Vagina (tissue), 2 donors: Measurements from ENCODE around the gene PNMA1. TPM values are rescaled to one million over a fixed set of nuclear protein-coding genes. Genes with fewer than 3 reads are reported as not detected.

ENCODE experiments used
- DNase-seq, 2 donors: peaks; one replicate each; pipeline ENCODE4 v3.0.0-alpha.2; 2017; ENCODE audit errors: extremely low spot score in 2 of 2
- H3K27ac ChIP-seq: fragments of 200-600 bp; sonication (generic); one replicate; pipeline ENCODE4 v1.5.1; 2019
- H3K27me3 ChIP-seq: fragments of 200-600 bp; sonication (generic); one replicate; pipeline ENCODE4 v1.5.1; 2019
- H3K36me3 ChIP-seq, 2 donors: fragments of 200-600 bp; sonication (generic); one replicate each; pipeline ENCODE4 v1.5.1; 2017 to 2019
- H3K4me1 ChIP-seq: fragments of 200-600 bp; sonication (generic); one replicate; pipeline ENCODE4 v1.5.1; 2019
- H3K4me3 ChIP-seq, 2 donors: fragments of 200-600 bp; sonication (generic); 1 replicate in 1 of 2; 2 replicates in 1 of 2; pipeline ENCODE4 v1.5.1; 2016 to 2019
- H3K9me3 ChIP-seq: fragments of 200-600 bp; sonication (generic); one replicate; pipeline ENCODE4 v1.5.1; 2019
- CTCF ChIP-seq, 3 experiments: fragments of 450-650 bp in 2 of 3; fragments of 200-600 bp in 1 of 3; sonication (generic) in 1 of 3; IDR thresholded peaks; one replicate each; pipeline ENCODE4 v1.5.1; 2017 to 2019; ENCODE audit warnings: antibody characterized with exemption in 3 of 3, mild to moderate bottlenecking in 2 of 3, moderate library complexity in 2 of 3
- POLR2A ChIP-seq, 2 donors: fragments of 450-650 bp; IDR thresholded peaks; one replicate each; pipeline ENCODE4 v1.6.1; 2017; ENCODE audit warnings: antibody characterized with exemption in 2 of 2, mild to moderate bottlenecking in 2 of 2, moderate library complexity in 2 of 2
- POLR2AphosphoS5 ChIP-seq, 2 donors: sonication (generic); formaldehyde crosslinking; IDR thresholded peaks; one replicate each; pipeline ENCODE4 v1.9.0; 2017; ENCODE audit warnings: antibody characterized with exemption in 2 of 2, mild to moderate bottlenecking in 2 of 2, low read depth in 1 of 2; ENCODE audit not compliant: insufficient read depth in 1 of 2
- intact Hi-C: fragments of 100-400 bp; cut with DNase I; formaldehyde crosslinking; loops from one replicate; pipeline ENCODE4 v1.15.1; 2023
- total RNA-seq: library from RNA; depleted of rRNA; stranded (reverse); fragments of >200 nt; gene quantifications from one replicate; pipeline ENCODE4 v1.2.3, GENCODE V29; 2016

The PNMA1 gene
- total RNA-seq, 1 donor from 2014 or later: 35.4 TPM

GRCh38 chr14:73723797-73724661, 9.8 kb upstream of the PNMA1 start:
- peak in 1 of 2 donors; percentile 86 for DNase-seq
- intact Hi-C loops: no loop called here
- H3K4me3 ChIP-seq: peak overlapping the region in 1 of 2 donors; percentile 5
- H3K36me3 ChIP-seq: peaks cover 0 to 72% of the 10 kb centered on the region in 2 donors
- H3K4me1 ChIP-seq: peaks cover 56% of the 10 kb centered on the region
- H3K27ac ChIP-seq: peak overlapping the region; percentile 74
- TF ChIP-seq POLR2A (IDR thresholded peaks at IDR 0.05) (no peak), POLR2AphosphoS5 (IDR thresholded peaks at IDR 0.05; ENCODE audit: insufficient read depth in 1 of 2, low read depth in 1 of 2) (peak; percentile 45 to 89), CTCF (IDR thresholded peaks at IDR 0.05) (peak in 1 of 3 experiments; percentile 41)
- H3K9me3 ChIP-seq: no peaks in the 10 kb centered on the region
- no peaks in the 10 kb centered on the region for H3K27me3 ChIP-seq

GRCh38 chr14:73723406-73723796, 9.2 kb upstream of the PNMA1 start:
- H3K4me3 ChIP-seq: no peak overlapping the region
- TF ChIP-seq CTCF (IDR thresholded peaks at IDR 0.05): no peak
- no peaks in the 10 kb centered on the region for H3K9me3 ChIP-seq
- DNase-seq: no peak
- no peaks in the 10 kb centered on the region for H3K27me3 ChIP-seq
- intact Hi-C loops: no loop called here
- H3K4me1 ChIP-seq: peaks cover 50% of the 10 kb centered on the region
- H3K36me3 ChIP-seq: peaks cover 0 to 77% of the 10 kb centered on the region in 2 donors
- peak overlapping the region; percentile 74 for H3K27ac ChIP-seq

- no peak for DNase-seq
- Histone ChIP-seq H3K36me3 (peaks cover 0 to 70% of the 10 kb centered on the region in 2 donors), H3K27me3 (no peaks in the 10 kb centered on the region), H3K4me1 (peaks cover 54% of the 10 kb centered on the region), H3K9me3 (no peaks in the 10 kb centered on the region), H3K27ac (peak overlapping the region; percentile 74), H3K4me3 (no peak overlapping the region)
- TF ChIP-seq CTCF (IDR thresholded peaks at IDR 0.05) (no peak), POLR2AphosphoS5 (IDR thresholded peaks at IDR 0.05; ENCODE audit: insufficient read depth in 1 of 2, low read depth in 1 of 2) (no peak)
- intact Hi-C loops: no loop called here
Measured at GRCh38 chr14:73722581-73722980, 8.4 kb upstream of the PNMA1 start.

GRCh38 chr14:73721101-73721821, 7.1 kb upstream of the PNMA1 start:
- H3K27me3 ChIP-seq: no peaks in the 10 kb centered on the region
- H3K27ac ChIP-seq: no peak overlapping the region
- intact Hi-C loops: no loop called here

More at GRCh38 chr14:73721101-73721821, 7.1 kb upstream of the PNMA1 start:
- peaks cover 52% of the 10 kb centered on the region for H3K4me1 ChIP-seq
- H3K4me3 ChIP-seq: no peak overlapping the region
- DNase-seq: no peak
- TF ChIP-seq CTCF (IDR thresholded peaks at IDR 0.05) (no peak), POLR2AphosphoS5 (IDR thresholded peaks at IDR 0.05; ENCODE audit: insufficient read depth in 1 of 2, low read depth in 1 of 2) (no peak)
- no peaks in the 10 kb centered on the region for H3K9me3 ChIP-seq
- H3K36me3 ChIP-seq: peaks cover 0 to 64% of the 10 kb centered on the region in 2 donors
